ENCODE measurements around the gene KRT85.

- TF ChIP-seq POLR2A (IDR thresholded peaks at IDR 0.05; ENCODE audit: low read length) = no peak
- TF ChIP-seq GATA1 (IDR thresholded peaks at IDR 0.05; ENCODE audit: low read depth, low read length) = no peak
Measured at GRCh38 chr12:52400906-52401305, 33.6 kb upstream of the KRT85 start.
